Testis (tissue), 3 donors: ENCODE measurements around the gene RBM33. TPM values are rescaled to one million over a fixed set of nuclear protein-coding genes. Genes with fewer than 3 reads are reported as not detected.

Experiments
- DNase-seq: peaks from one replicate; pipeline ENCODE4 v3.0.0-alpha.2; 2019
- H3K27ac ChIP-seq, 2 donors: fragments of 200-600 bp; sonication (generic); one replicate each; pipeline ENCODE4 v1.5.1; 2019
- H3K27me3 ChIP-seq: fragments of 200-600 bp; sonication (generic); one replicate; pipeline ENCODE4 v1.5.1; 2019
- H3K36me3 ChIP-seq: fragments of 200-600 bp; sonication (generic); one replicate; pipeline ENCODE4 v1.5.1; 2017; ENCODE audit warnings: low read depth; ENCODE audit errors: missing control alignments
- H3K4me1 ChIP-seq: fragments of 200-600 bp; sonication (generic); one replicate; pipeline ENCODE4 v1.5.1; 2019
- H3K4me3 ChIP-seq, 2 donors: fragments of 200-600 bp; sonication (generic); one replicate each; pipeline ENCODE4 v1.5.1; 2017 to 2019
- H3K9me3 ChIP-seq: fragments of 200-600 bp; sonication (generic); one replicate; pipeline ENCODE4 v1.5.1; 2017
- CTCF ChIP-seq, 3 experiments: fragments of 450-650 bp in 2 of 3; fragments of 200-600 bp in 1 of 3; sonication (generic) in 1 of 3; IDR thresholded peaks; one replicate each; pipeline ENCODE4 v1.5.1; 2016 to 2019; ENCODE audit warnings: antibody characterized with exemption in 3 of 3, mild to moderate bottlenecking in 2 of 3, moderate library complexity in 1 of 3
- POLR2A ChIP-seq: fragments of 450-650 bp; IDR thresholded peaks from one replicate; pipeline ENCODE4 v1.6.1; 2017; ENCODE audit warnings: antibody characterized with exemption, mild to moderate bottlenecking, moderate library complexity
- WGBS, 2 donors: methylation state at CpG; one replicate each; pipeline ENCODE4 v1.1.5; 2018; 5-methylcytosine and 5-hydroxymethylcytosine counted together
- intact Hi-C: fragments of 100-400 bp; cut with DNase I; formaldehyde crosslinking; loops from one replicate; pipeline ENCODE4 v1.15.1; 2023; ENCODE audit warnings: low total_unique reads
- polyA plus RNA-seq: library from polyadenylated mRNA; stranded (reverse); fragments of 350-450 nt; fragmentation: Illumina TruSeq; extraction: RNeasy Lipid Tissue Mini Kit (QIAGEN cat#74804); gene quantifications from one replicate; pipeline ENCODE4 v1.2.3, GENCODE V29; 2014; ENCODE audit warnings: low read depth, low replicate concordance; ENCODE audit not compliant: insufficient read depth
- total RNA-seq, 2 donors: library from RNA; depleted of rRNA; stranded (reverse); fragments of >200 nt; gene quantifications; one replicate each; pipeline ENCODE4 v1.2.3, GENCODE V29; 2016

Gene RBM33
- total and polyA plus RNA-seq, 3 donors from 2014 or later, result 27.3 to 104 (median 93.4) TPM

GRCh38 chr7:155724327-155725005, 80.0 kb downstream of the RBM33 start:
- no peak for TF ChIP-seq POLR2A
- TF ChIP-seq CTCF (IDR thresholded peaks at IDR 0.05), result no peak
- 93% methylated on average over 14 of the region's 14 CpGs for WGBS, 2 donors
- intact Hi-C loops, result no loop called here
- Histone ChIP-seq H3K4me1 (no peaks in the 10 kb centered on the region), H3K27me3 (no peaks in the 10 kb centered on the region), H3K4me3 (no peak overlapping the region), H3K36me3 (no peaks in the 10 kb centered on the region), H3K9me3 (no peaks in the 10 kb centered on the region), H3K27ac (no peak overlapping the region)
- DNase-seq, result no peak

- intact Hi-C loops, result no loop called here
- Histone ChIP-seq H3K4me3 (no peak overlapping the region), H3K9me3 (no peaks in the 10 kb centered on the region), H3K27ac (no peak overlapping the region), H3K4me1 (no peaks in the 10 kb centered on the region), H3K27me3 (no peaks in the 10 kb centered on the region), H3K36me3 (no peaks in the 10 kb centered on the region)
- no peak for TF ChIP-seq POLR2A
- DNase-seq, result no peak
- 85 to 91% methylated on average over 2 of the region's 2 CpGs for WGBS, 2 donors
These were observed 80.5 kb downstream of the RBM33 start for GRCh38 chr7:155725006-155725355.

GRCh38 chr7:155727616-155728015, 83.2 kb downstream of the RBM33 start:
- 89 to 97% methylated on average over 10 of the region's 10 CpGs for WGBS, 2 donors
- H3K36me3 ChIP-seq, result no peaks in the 10 kb centered on the region
- no peaks in the 10 kb centered on the region for H3K4me1 ChIP-seq
- no peak for DNase-seq
- intact Hi-C loops, result no loop called here
- TF ChIP-seq POLR2A (no peak), CTCF (IDR thresholded peaks at IDR 0.05) (no peak)
- H3K27ac ChIP-seq, result no peak overlapping the region
- no peak overlapping the region for H3K4me3 ChIP-seq
- H3K27me3 ChIP-seq, result no peaks in the 10 kb centered on the region
- no peaks in the 10 kb centered on the region for H3K9me3 ChIP-seq

GRCh38 chr7:155728116-155728515, 83.7 kb downstream of the RBM33 start:
- Histone ChIP-seq H3K4me3 (no peak overlapping the region), H3K27me3 (no peaks in the 10 kb centered on the region), H3K36me3 (no peaks in the 10 kb centered on the region), H3K27ac (no peak overlapping the region), H3K9me3 (no peaks in the 10 kb centered on the region), H3K4me1 (no peaks in the 10 kb centered on the region)
- no peak for DNase-seq
- 88 to 89% methylated on average over 6 of the region's 6 CpGs for WGBS, 2 donors
- intact Hi-C loops, result no loop called here
- TF ChIP-seq CTCF (IDR thresholded peaks at IDR 0.05) (no peak), POLR2A (no peak)

GRCh38 chr7:155729847-155730246, 85.4 kb downstream of the RBM33 start:
- Histone ChIP-seq H3K9me3 (no peaks in the 10 kb centered on the region), H3K27me3 (no peaks in the 10 kb centered on the region), H3K27ac (no peak overlapping the region), H3K4me1 (no peaks in the 10 kb centered on the region), H3K4me3 (no peak overlapping the region), H3K36me3 (no peaks in the 10 kb centered on the region)
- 78 to 79% methylated on average over 6 of the region's 6 CpGs for WGBS, 2 donors
- intact Hi-C loops, result no loop called here
- TF ChIP-seq CTCF (IDR thresholded peaks at IDR 0.05) (no peak), POLR2A (no peak)
- no peak for DNase-seq
